Fibroblast of the aortic adventitia (primary cell): ENCODE measurements around the gene DIP2B. TPM values are rescaled to one million over a fixed set of nuclear protein-coding genes. Genes with fewer than 3 reads are reported as not detected.

Experiments used
- DNase-seq: peaks from one replicate; pipeline ENCODE4 v3.0.0-alpha.2; 2010; ENCODE audit warnings: low read depth
- H3K4me3 ChIP-seq: 2 replicates; pipeline ENCODE4 v1.5.1; 2011; ENCODE audit warnings: low read depth, mild to moderate bottlenecking, control low read depth, low read length, moderate library complexity
- CTCF ChIP-seq: IDR thresholded peaks from 2 replicates; pipeline ENCODE4 v1.5.1; 2011; ENCODE audit warnings: mild to moderate bottlenecking, low read length, control low read depth, inconsistent platforms; ENCODE audit not compliant: insufficient read depth
- total RNA-seq: library from RNA; depleted of rRNA; stranded (reverse); fragments of >200 nt; gene quantifications from 2 replicates; pipeline ENCODE4 v1.2.3, GENCODE V29; 2012; ENCODE audit warnings: low replicate concordance

The DIP2B gene
- total RNA-seq, 1 donor = 26.7 TPM

- no peak overlapping the region for H3K4me3 ChIP-seq
- no peak for DNase-seq
- no peak for TF ChIP-seq CTCF
Observed at GRCh38 chr12:50634379-50634778, 129.6 kb downstream of the DIP2B start.

GRCh38 chr12:50635364-50635763 lies 130.6 kb downstream of the DIP2B start:
- DNase-seq = no peak
- no peak overlapping the region for H3K4me3 ChIP-seq
- TF ChIP-seq CTCF = no peak

GRCh38 chr12:50635857-50636256 lies 131.1 kb downstream of the DIP2B start:
- no peak overlapping the region for H3K4me3 ChIP-seq
- TF ChIP-seq CTCF = no peak
- no peak for DNase-seq

- H3K4me3 ChIP-seq = no peak overlapping the region
- no peak for DNase-seq
Observed at GRCh38 chr12:50636505-50636904, 131.7 kb downstream of the DIP2B start.

GRCh38 chr12:50637870-50638481 lies 133.2 kb downstream of the DIP2B start:
- peak; percentile 58 for TF ChIP-seq CTCF
- no peak overlapping the region for H3K4me3 ChIP-seq
- DNase-seq = peak; percentile 79

More at GRCh38 chr12:50636505-50636904, 131.7 kb downstream of the DIP2B start:
- TF ChIP-seq CTCF = no peak

GRCh38 chr12:50638482-50638880 lies 133.7 kb downstream of the DIP2B start:
- no peak for DNase-seq
- H3K4me3 ChIP-seq = no peak overlapping the region
- no peak for TF ChIP-seq CTCF

GRCh38 chr12:50639721-50640120 lies 134.9 kb downstream of the DIP2B start:
- no peak for DNase-seq
- TF ChIP-seq CTCF = no peak
- H3K4me3 ChIP-seq = no peak overlapping the region
